K562 treated with DMSO at 1 percent for 24 hours (cell line): Measurements from ENCODE around the gene TSPY8. TPM values are rescaled to one million over a fixed set of nuclear protein-coding genes. Genes with fewer than 3 reads are reported as not detected.

ENCODE experiments used
- total RNA-seq: library from RNA; unstranded; fragments of 300-600 nt; gene quantifications from 2 replicates; pipeline ENCODE4 v1.2.3, GENCODE V29; 2022; ENCODE audit warnings: low read depth; ENCODE audit not compliant: insufficient read depth

TSPY8 gene, protein sequence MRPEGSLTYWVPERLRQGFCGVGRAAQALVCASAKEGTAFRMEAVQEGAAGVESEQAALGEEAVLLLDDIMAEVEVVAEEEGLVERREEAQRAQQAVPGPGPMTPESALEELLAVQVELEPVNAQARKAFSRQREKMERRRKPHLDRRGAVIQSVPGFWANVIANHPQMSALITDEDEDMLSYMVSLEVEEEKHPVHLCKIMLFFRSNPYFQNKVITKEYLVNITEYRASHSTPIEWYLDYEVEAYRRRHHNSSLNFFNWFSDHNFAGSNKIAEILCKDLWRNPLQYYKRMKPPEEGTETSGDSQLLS
- total RNA-seq = not detected in 2 replicates

DNA sequence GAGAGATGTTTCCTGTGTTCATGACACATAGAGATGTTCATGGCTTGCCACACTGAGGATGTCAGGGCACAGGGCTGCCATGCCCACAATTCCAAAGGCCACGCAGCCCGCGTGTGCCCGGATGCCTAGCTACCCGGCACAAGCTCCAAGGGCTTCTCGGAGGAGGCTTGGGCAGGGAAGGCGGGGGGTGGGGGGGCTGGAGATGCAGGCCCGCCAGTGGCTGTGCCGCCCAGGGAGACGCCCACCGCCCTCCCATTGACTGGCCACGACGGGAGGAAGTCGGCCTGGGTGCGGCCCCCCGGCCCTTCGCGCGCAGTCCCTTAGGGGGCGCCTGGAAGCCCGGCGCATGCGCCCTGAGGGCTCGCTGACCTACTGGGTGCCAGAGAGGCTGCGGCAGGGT, at the start of gene TSPY8:
Gene TSPY8, plus strand, starts transcription at position 301 of the 400 bp plus-strand sequence. Its CDS starts 46 bp downstream, at position 347.

DNA sequence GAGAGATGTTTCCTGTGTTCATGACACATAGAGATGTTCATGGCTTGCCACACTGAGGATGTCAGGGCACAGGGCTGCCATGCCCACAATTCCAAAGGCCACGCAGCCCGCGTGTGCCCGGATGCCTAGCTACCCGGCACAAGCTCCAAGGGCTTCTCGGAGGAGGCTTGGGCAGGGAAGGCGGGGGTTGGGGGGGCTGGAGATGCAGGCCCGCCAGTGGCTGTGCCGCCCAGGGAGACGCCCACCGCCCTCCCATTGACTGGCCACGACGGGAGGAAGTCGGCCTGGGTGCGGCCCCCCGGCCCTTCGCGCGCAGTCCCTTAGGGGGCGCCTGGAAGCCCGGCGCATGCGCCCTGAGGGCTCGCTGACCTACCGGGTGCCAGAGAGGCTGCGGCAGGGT, 20.4 kb upstream of the TSPY8 start, which contains the start of gene TSPY4:
Gene TSPY4, plus strand, starts transcription at position 301 of the 400 bp plus-strand sequence. Its CDS starts 46 bp downstream, at position 347.

DNA sequence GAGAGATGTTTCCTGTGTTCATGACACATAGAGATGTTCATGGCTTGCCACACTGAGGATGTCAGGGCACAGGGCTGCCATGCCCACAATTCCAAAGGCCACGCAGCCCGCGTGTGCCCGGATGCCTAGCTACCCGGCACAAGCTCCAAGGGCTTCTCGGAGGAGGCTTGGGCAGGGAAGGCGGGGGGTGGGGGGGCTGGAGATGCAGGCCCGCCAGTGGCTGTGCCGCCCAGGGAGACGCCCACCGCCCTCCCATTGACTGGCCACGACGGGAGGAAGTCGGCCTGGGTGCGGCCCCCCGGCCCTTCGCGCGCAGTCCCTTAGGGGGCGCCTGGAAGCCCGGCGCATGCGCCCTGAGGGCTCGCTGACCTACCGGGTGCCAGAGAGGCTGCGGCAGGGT, 40.5 kb downstream of the TSPY8 start, which contains the start of gene TSPY3:
Gene TSPY3, plus strand, starts transcription at position 301 of the 400 bp plus-strand sequence. Its CDS starts 46 bp downstream, at position 347.

Other genes starting within 250 kb of the TSPY8 start
- gene TSPY4, start 20.3 kb upstream of the TSPY8 start, total RNA-seq = not detected in 2 replicates
- not detected in 2 replicates for gene TSPY3, start 40.6 kb downstream of the TSPY8 start, total RNA-seq
- gene TSPY1, start 109.2 kb downstream of the TSPY8 start, total RNA-seq = not detected in 2 replicates
- not detected in 2 replicates for gene TSPY9, start 129.5 kb downstream of the TSPY8 start, total RNA-seq
- gene TSPY10, start 170.1 kb downstream of the TSPY8 start, total RNA-seq = not detected in 2 replicates